Measurements from ENCODE around the gene FMNL2. TPM values are rescaled to one million over a fixed set of nuclear protein-coding genes. Genes with fewer than 3 reads are reported as not detected.
A peak's percentile ranks its signal among the peaks of the same experiment; 100 is the strongest.
"Not testable (repeated sequence)": the region's sequence is repeated elsewhere in the genome, so short reads cannot be mapped to it uniquely, and the experiment has no call there.

The FMNL2 gene
- total RNA-seq, 1 experiment from 2014 or later: 50.8 TPM

- peak; percentile 82 for DNase-seq (ENCODE audit: low read depth, low spot score)
- in situ Hi-C loops (cut with HindIII; ENCODE audit: low pct_unique_long_range_greater_than_20kb, low sequenced_read_pairs): no loop called here
Observed at GRCh38 chr2:152508446-152508845, 173.5 kb downstream of the FMNL2 start.

GRCh38 chr2:152509772-152510491 lies 175.0 kb downstream of the FMNL2 start:
- no peak for DNase-seq (ENCODE audit: low read depth, low spot score)
- in situ Hi-C loops (cut with HindIII; ENCODE audit: low pct_unique_long_range_greater_than_20kb, low sequenced_read_pairs): no loop called here

- no peak for DNase-seq (ENCODE audit: low read depth, low spot score)
- in situ Hi-C loops (cut with HindIII; ENCODE audit: low pct_unique_long_range_greater_than_20kb, low sequenced_read_pairs): no loop called here
Observed at GRCh38 chr2:152510621-152511020, 175.6 kb downstream of the FMNL2 start.

GRCh38 chr2:152511981-152512380 lies 177.0 kb downstream of the FMNL2 start:
- no peak for DNase-seq (ENCODE audit: low read depth, low spot score)
- in situ Hi-C loops (cut with HindIII; ENCODE audit: low pct_unique_long_range_greater_than_20kb, low sequenced_read_pairs): no loop called here

GRCh38 chr2:152513029-152513428 lies 178.1 kb downstream of the FMNL2 start:
- in situ Hi-C loops (cut with HindIII; ENCODE audit: low pct_unique_long_range_greater_than_20kb, low sequenced_read_pairs): no loop called here
- DNase-seq (ENCODE audit: low read depth, low spot score): no peak

GRCh38 chr2:152513681-152514080 lies 178.7 kb downstream of the FMNL2 start:
- no peak for DNase-seq (ENCODE audit: low read depth, low spot score)
- in situ Hi-C loops (cut with HindIII; ENCODE audit: low pct_unique_long_range_greater_than_20kb, low sequenced_read_pairs): no loop called here

GRCh38 chr2:152518034-152518433 lies 183.1 kb downstream of the FMNL2 start:
- in situ Hi-C loops (cut with HindIII; ENCODE audit: low pct_unique_long_range_greater_than_20kb, low sequenced_read_pairs): no loop called here
- DNase-seq (ENCODE audit: low read depth, low spot score): no peak

GRCh38 chr2:152518641-152519580 lies 183.9 kb downstream of the FMNL2 start:
- no peak for DNase-seq (ENCODE audit: low read depth, low spot score)
- in situ Hi-C loops (cut with HindIII; ENCODE audit: low pct_unique_long_range_greater_than_20kb, low sequenced_read_pairs): no loop called here

GRCh38 chr2:152519581-152519952 lies 184.6 kb downstream of the FMNL2 start:
- in situ Hi-C loops (cut with HindIII; ENCODE audit: low pct_unique_long_range_greater_than_20kb, low sequenced_read_pairs): no loop called here
- DNase-seq (ENCODE audit: low read depth, low spot score): no peak

GRCh38 chr2:152520759-152521158 lies 185.8 kb downstream of the FMNL2 start:
- no peak for DNase-seq (ENCODE audit: low read depth, low spot score)
- in situ Hi-C loops (cut with HindIII; ENCODE audit: low pct_unique_long_range_greater_than_20kb, low sequenced_read_pairs): no loop called here

GRCh38 chr2:152522446-152522845 lies 187.5 kb downstream of the FMNL2 start:
- DNase-seq (ENCODE audit: low read depth, low spot score); in situ Hi-C loops (cut with HindIII; ENCODE audit: low pct_unique_long_range_greater_than_20kb, low sequenced_read_pairs): not testable (repeated sequence)

- DNase-seq (ENCODE audit: low read depth, low spot score): no peak
- in situ Hi-C loops (cut with HindIII; ENCODE audit: low pct_unique_long_range_greater_than_20kb, low sequenced_read_pairs): no loop called here
Observed at GRCh38 chr2:152523091-152523490, 188.1 kb downstream of the FMNL2 start.

- peak; percentile 55 for DNase-seq (ENCODE audit: low read depth, low spot score)
- in situ Hi-C loops (cut with HindIII; ENCODE audit: low pct_unique_long_range_greater_than_20kb, low sequenced_read_pairs): no loop called here
Observed at GRCh38 chr2:152525277-152525838, 190.4 kb downstream of the FMNL2 start.

- no peak for DNase-seq (ENCODE audit: low read depth, low spot score)
- in situ Hi-C loops (cut with HindIII; ENCODE audit: low pct_unique_long_range_greater_than_20kb, low sequenced_read_pairs): no loop called here
Observed at GRCh38 chr2:152529420-152530115, 194.6 kb downstream of the FMNL2 start.

- in situ Hi-C loops (cut with HindIII; ENCODE audit: low pct_unique_long_range_greater_than_20kb, low sequenced_read_pairs): no loop called here
- DNase-seq (ENCODE audit: low read depth, low spot score): no peak
Observed at GRCh38 chr2:152532241-152532640, 197.3 kb downstream of the FMNL2 start.

GRCh38 chr2:152534460-152535135 lies 199.6 kb downstream of the FMNL2 start:
- in situ Hi-C loops (cut with HindIII; ENCODE audit: low pct_unique_long_range_greater_than_20kb, low sequenced_read_pairs): no loop called here
- no peak for DNase-seq (ENCODE audit: low read depth, low spot score)

GRCh38 chr2:152537081-152537651 lies 202.2 kb downstream of the FMNL2 start:
- in situ Hi-C loops (cut with HindIII; ENCODE audit: low pct_unique_long_range_greater_than_20kb, low sequenced_read_pairs): no loop called here
- no peak for DNase-seq (ENCODE audit: low read depth, low spot score)

Data from SK-MEL-5 (cell line).